Activated CD8-positive, alpha-beta memory T cell treated with anti-CD3 and anti-CD28 coated beads, Interleukin-2, amount 50 U/mL, for 1 hour (primary cell): ENCODE results near the gene PAEP.

Experiments
- DNase-seq: peaks from one replicate; pipeline ENCODE4 v3.0.0-alpha.2; 2020; ENCODE audit errors: extremely low read depth

Gene PAEP

GRCh38 chr9:135600296-135600817, 38.8 kb downstream of the PAEP start:
- no peak for DNase-seq

DNA sequence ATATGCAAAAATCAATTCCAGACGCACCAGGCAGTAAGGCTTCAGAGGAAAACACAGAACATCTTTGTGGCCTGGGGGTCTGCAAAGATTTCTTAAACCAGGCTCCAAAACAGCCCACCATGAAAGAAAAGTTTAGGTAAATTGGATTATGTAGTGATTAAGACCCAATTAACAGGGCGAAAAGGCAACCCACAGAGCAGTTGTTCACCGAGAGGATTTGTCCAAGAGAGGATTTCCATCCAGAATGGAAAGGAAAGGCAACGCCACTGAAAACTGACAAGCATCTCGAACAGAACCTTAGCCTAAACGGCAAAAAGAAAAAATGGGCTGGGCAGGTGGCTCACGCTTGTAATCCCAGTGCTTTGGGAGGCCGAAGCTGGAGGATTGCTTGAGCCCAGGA, 40.4 kb downstream of the PAEP start:
- no peak for DNase-seq

GRCh38 chr9:135602789-135603481, 41.4 kb downstream of the PAEP start:
- no peak for DNase-seq

GRCh38 chr9:135604437-135605237, 43.1 kb downstream of the PAEP start:
- DNase-seq: no peak

- DNase-seq: no peak
Measured at GRCh38 chr9:135605238-135605781, 43.8 kb downstream of the PAEP start.

DNA sequence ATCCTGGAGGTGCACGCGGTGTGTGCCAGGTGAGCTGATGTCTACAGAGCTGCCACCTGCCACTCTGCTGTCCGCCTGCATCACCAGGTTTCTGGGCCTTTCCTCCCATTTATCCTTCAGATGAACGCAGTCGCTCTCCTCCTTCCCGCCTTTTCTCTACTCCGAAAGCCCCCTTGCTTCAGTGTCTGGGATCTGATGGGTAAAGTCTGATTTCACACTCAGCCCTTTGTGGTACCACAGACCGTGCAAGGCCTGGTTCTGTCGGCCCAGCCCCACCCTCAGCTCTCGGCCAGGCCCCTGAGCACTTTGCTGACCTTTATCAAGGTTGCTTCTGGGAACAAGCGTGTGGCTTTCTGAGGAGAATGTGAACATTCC, 45.3 kb downstream of the PAEP start:
- DNase-seq: no peak

- no peak for DNase-seq
Measured at GRCh38 chr9:135607401-135608293, 46.1 kb downstream of the PAEP start.

DNA sequence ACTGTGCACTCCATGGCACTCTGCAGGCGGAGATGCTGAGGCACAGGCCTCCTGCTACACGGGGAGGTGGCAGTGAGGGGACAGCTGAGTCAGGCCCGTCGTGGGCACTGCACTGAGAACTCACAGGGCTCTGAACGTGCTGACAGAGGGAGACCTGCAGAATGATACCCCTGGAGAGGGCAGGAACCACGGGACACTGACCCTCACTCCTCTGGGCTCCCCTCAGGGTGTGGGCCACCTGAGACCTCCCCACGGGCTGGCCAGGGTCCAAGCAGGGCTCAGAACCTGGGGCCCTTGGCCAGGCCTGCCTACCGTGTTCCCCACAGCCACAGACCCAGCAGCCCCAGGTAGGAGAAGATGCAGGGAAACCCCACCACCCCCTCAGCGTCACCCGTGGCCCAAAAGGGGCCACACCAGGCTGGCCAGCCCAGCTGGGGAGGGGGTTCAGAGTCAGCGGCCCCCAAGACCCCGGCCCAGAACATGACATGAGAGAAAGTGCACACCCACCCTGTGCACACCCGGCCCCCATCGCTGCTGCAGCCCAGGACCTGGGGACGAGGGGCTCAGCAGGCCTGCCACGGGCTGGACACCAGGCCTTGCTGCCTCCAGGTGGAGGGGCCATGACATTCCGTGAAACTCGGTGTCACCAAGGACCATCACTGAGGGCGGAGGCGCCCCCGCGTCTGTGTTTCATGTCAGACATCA, 46.9 kb downstream of the PAEP start:
- DNase-seq: no peak

GRCh38 chr9:135608999-135609317, 47.4 kb downstream of the PAEP start:
- no peak for DNase-seq

- no peak for DNase-seq
Measured at GRCh38 chr9:135609366-135609955, 47.9 kb downstream of the PAEP start.

- DNase-seq: no peak
Measured at GRCh38 chr9:135610290-135611141, 49.0 kb downstream of the PAEP start.

- DNase-seq: no peak
Measured at GRCh38 chr9:135611142-135611874, 49.8 kb downstream of the PAEP start.

DNA sequence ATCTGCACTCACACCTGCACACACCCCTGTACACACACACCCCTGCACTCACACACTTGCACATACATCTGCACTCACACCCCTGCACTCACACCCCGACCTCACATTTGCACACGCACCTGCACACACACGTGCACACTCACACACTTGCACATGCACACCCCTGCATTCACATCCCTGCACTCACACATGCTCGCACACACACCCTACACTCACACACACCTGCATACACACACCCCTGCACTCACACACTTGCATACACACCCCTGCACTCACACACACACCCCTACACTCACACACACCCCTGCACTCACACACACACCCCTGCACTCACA, 50.3 kb downstream of the PAEP start:
- DNase-seq: no peak

DNA sequence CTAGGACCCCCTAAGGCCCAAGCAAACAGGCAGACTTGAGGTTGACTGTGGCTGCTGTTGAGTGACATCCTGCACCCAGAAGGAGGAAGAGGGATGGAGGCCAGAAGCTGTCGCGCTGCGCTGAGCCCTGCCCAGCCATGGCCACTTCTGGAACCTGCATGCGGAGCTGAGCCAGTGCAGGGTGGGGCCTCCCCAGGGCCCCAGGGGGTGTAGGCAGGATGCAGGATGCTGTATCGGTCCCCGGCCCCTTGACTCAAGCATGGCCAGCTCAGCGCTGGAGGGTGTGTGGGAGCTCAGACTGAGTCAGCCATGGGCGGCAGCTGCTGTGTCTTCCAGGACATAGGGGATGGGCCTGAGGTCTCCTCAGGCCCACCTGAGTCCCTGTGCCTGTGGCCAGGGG, 50.9 kb downstream of the PAEP start:
- no peak for DNase-seq

DNA sequence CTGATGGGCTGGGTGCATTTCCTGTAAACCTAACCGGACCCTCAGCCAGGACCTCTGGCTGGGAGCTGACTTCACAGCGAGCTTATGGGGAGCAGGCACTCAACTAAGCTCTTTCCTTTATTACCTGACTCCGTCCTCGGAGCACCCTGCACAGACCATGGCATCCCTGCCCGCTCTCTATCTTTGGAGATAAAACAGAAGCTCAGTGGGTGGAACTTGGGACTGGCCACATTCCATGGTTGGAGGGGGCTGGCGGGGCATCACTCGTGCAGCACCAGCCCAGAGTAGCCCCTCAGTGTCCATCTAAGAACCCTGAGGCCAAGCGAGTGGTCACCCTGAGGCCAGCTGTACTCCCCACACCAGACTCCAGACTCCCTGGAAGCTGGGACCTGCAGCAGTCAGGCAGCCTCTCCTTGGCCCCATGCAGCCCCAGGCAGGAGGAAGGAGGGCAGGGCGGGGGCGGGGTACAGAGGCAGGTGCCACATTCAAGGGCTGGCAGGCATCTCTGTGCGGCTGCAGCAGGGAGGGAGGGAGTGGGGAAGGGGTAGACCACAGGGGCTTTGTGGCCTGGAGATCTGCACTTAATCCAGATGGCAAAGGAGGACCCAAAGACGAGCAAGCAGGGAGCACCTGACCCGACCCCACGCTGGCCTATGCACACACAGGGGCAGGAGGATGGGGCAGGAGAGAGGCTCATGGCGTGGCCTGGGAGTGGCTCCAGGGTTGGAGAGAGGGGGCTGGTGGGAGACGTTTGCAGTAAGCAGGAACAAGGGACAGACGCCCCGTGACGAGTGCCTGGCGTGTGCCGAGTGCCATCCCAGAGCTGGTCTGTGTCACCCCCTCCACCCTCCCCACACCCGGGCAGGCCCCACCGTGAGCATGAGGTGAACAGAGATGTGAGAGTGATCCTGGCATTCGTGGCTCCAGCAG, 51.7 kb downstream of the PAEP start:
- no peak for DNase-seq

DNA sequence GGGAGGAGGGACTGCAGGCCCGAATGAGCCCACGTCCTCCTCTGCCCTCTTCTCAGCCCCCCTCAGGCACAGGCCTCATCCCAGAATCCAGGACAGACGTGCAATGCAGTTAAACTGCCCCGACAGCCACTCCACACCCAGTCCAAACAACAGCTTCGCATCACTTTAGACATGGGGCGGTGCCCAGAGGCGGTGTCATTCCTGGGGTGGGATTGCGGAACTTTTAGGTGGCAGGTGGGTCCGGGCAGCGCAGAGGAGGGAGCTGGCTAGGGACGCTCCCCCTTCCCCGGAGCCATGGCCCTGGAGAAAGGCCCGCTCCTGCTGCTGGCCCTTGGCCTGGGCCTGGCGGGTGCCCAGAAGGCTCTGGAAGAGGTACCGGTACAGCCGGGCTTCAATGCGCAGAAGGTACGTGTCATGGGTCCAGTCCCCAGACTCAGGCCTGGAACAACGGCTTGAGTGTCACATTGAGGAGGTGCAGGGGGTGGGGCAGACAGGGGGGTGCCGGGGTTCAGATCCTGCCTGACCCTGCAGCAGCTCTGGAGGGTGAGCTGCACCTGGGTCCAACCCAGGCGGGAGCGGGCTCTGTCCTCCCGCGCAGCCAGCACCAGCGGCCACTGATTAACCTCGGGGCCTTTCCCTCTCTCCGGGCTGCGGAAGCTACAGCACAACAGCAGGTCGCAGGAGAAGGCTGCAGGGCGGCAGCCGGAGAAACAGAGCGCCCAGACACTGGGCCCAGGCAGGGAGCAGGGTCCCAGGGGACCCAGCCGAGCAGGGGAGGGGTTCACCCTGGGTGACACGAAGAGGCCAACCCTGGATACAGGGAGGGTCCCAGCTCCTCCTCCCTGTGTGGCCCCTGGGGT, 52.6 kb downstream of the PAEP start:
- DNase-seq: no peak
